ENCODE measurements around the gene STRN3. TPM values are rescaled to one million over a fixed set of nuclear protein-coding genes. Genes with fewer than 3 reads are reported as not detected.

Gene STRN3
- total and polyA plus RNA-seq, 2 of the 8 experiments (the other 6 are each of a cell fraction or from before 2014, with no cell fraction given), result 8.7 to 38.1 TPM

GRCh38 chr14:31026450-31027235 is 464 bp upstream of the STRN3 start (continued):
- TF ChIP-seq CHD7 (IDR thresholded peaks at IDR 0.05; ENCODE audit: insufficient replicate concordance, low read length) (no peak), TEAD4 (IDR thresholded peaks at IDR 0.05; ENCODE audit: low read depth, low read length) (no peak), SIN3A (conservative IDR thresholded peaks at IDR 0.05 in 1 of 2, IDR thresholded peaks at IDR 0.05 in 1 of 2; ENCODE audit: low read depth in 1 of 2, low read length in 2 of 2) (peak; percentile 77 to 79; a peak in 1 of 4 replicates), EGR1 (IDR thresholded peaks at IDR 0.05; ENCODE audit: borderline replicate concordance, low read depth, low read length) (no peak), TBP (IDR thresholded peaks at IDR 0.05; ENCODE audit: low read depth, low read length) (0 out of 2 replicates have a peak, but pooled peaks have one; percentile 30), SP1 (IDR thresholded peaks at IDR 0.05; ENCODE audit: low read depth, low read length) (peak; percentile 31; the same call in 1 of the 2 replicates), CTCF (IDR thresholded peaks at IDR 0.05; ENCODE audit: control extremely low read depth in 1 of 3, insufficient read depth in 1 of 3, low read depth in 1 of 3, low read length in 3 of 3) (0 out of 4 replicates have a peak, but pooled peaks of 1 of the 3 experiments have one; percentile 5)

Measured in H1 (cell line).